Activated CD8-positive, alpha-beta memory T cell treated with anti-CD3 and anti-CD28 coated beads, Interleukin-2, amount 50 U/mL, for 4 hours (primary cell): Measurements from ENCODE around the gene RBM3.
A peak's percentile ranks its signal among the peaks of the same experiment; 100 is the strongest.

Source experiments
- DNase-seq: peaks from one replicate; pipeline ENCODE4 v3.0.0-alpha.2; 2020

The RBM3 gene

DNA sequence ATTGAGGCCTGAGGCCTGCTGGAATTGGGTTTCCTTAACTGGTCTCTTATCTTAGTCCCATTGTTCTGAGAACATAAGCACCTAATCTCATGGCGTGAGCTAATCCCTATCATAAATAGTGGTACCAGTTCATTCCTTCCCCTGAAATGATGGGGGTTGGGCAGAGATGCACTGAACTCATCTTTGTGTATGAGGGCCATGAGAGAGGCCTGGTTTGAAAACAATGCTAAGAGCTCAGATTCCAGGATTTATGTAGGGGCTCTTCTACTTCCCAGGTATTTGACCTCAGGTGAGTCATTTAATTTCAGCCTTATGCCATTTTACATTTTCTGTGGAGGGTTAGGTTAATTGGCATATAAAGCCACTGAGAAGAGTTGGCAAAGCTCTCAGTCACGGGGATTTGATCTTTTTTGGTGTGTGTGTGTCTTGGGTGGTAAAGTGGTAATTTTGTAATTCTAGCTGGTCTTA lies 4.4 kb downstream of the RBM3 start:
- no peak for DNase-seq

DNA sequence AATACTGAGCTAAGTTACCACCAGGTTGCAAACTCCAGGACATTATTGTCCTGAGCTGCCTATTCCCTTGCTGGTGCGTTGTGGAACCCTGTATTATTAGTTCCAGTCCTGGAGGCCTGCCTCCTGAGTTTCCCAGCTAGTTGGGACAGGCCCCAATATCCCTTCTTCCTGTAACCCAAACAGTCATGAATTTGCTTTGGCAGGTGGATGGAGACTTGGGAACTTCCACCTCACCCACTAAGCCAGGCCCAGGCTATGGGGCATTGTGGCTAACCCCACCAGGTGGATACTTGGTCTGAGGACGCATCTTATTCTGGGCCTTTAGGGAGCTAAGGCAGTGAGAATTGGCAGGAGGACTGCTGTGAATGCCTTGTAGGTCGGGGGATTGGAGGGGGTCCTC lies 5.0 kb downstream of the RBM3 start:
- no peak for DNase-seq

DNA sequence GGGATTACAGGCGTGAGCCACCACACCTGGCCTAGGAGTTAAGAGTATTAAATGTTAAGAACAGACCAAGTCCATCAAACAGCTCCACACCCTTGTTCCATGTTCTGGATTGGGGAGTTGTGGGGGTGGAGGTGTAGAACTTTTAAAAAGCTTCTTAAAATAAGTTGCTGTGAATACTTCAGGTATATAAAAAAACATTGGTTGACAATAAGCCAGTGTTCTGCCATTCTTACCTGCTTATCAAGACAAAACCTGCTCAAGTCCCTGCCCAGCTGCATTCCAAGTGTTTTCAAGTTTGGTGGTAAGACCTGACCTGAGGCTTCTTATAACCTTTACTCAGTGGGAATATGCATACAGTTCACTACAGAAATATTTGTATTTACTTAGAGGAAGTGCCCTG lies 6.4 kb downstream of the RBM3 start:
- DNase-seq: no peak

GRCh38 chrX:48584698-48585097 lies 10.4 kb downstream of the RBM3 start:
- DNase-seq: no peak

DNA sequence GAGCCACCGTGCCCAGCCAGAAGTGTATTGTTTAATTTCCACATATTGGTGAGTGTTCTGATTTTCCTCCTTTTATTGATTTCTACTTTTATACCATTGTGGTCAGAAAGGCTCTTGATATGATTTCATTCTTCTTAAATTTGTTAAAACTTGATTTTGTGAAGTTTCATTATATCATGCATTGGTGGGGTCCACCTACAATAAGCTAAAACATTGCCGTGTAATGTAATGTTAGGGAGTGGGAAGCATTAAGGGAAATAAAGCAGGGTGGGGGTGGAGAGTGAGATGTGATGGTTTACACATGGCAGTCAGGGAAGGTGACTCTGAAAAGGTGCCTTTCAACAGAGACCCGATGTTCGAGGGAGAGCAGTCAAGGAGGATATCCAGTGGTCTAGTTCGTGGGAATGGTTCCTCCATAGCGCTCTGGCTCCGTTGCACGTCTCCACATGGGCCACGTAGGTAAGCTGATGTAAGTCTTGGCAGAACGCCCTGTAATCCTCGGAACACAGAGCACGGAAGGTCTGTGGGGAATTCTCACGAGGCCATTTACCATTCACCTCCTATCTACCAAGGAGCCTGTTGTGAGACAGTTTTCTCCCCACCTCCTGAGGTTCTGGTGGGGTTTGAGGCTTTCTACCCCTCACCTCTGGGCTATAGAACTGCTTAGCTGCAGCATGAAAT lies 15.3 kb downstream of the RBM3 start:
- no peak for DNase-seq

GRCh38 chrX:48590203-48591103 lies 16.2 kb downstream of the RBM3 start:
- no peak for DNase-seq

DNA sequence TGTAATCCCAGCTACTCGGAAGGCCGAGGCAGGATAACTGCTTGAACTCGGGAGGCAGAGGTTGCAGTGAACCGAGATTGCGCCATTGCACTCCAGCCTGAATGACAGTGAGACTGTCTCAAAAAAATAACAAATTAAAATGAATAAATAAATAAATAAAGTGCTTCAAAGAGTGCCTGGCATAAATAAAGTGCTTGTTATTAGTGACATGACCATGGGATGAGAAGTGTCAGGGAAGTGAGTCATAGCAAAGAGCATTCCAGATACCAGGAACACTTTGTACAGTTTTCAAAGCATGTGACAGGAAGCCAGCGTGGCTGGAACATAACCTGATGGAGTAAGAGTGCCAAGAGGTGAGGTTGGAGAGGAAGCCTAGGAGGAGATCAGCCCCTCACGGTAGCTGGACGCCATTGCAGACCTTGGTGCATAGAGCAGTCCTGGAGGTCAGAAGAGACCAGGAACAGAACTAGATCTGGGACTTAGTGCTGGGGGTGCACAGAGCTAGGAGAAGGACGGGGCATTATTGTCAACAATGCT lies 17.0 kb downstream of the RBM3 start:
- DNase-seq: no peak

- DNase-seq: no peak
Observed at GRCh38 chrX:48592971-48593370, 18.7 kb downstream of the RBM3 start.

GRCh38 chrX:48595929-48596328 lies 21.6 kb downstream of the RBM3 start:
- no peak for DNase-seq

DNA sequence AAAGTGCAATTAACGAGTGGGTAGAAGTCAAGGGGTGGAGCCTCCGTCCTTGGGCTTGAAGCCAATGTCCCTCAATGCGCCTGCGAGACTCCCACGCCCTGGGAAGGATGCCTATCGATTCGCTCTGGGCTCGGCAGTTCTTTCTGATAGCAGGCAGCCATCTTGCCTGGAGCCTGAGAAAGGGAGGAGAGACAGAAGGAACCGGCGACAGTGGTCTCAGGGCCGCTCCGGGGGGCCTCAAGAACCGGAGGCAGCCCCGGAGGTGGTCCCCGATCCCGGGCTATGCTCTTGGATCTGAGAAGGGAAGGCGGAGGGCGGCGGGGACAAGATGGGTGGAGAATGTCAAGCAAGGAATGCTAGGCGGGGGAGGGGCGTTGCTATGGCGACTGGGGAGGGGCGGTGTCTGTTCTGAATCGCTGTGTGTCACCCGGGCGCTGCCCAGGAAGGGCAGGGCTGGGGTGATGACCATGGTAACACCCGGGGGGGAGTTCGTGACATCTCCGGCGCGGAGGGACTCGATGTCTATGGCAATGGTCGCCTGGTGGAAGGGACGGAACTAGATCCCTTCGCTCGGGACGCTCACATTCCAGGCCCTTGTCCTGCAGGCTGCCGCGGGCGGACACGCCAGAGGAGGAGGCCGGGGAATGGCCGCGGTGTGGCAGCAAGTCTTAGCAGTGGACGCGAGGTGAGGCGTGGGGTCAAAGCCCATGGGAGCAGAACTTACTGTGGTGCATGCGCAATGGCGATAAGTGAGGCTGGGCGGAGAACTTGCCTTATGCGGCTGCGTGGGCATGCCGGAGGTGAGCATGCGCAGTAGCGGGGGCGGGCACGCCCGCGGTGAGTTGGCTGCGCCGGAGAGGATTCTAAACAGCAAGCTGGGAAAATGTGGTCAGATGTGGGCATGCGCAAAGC lies 23.3 kb downstream of the RBM3 start, which contains the start of gene WDR13:
Gene WDR13, plus strand, starts transcription at position 140 of the 912 bp plus-strand sequence. Its CDS starts 505 bp downstream, at position 645.
- DNase-seq: peak; percentile 88

DNA sequence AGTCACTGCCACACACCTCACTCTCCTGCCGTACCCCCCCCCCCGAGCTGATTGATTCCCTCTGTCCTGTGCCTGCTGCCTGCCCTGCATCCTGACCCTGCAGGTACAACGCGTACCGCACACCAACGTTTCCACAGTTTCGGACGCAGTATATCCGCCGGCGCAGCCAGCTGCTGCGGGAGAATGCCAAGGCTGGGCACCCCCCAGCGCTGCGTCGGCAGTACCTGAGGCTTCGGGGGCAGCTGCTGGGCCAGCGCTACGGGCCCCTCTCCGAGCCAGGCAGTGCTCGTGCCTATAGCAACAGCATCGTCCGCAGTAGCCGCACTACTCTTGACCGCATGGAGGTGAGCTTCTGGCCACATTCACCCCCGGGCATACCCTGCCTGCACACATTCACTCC lies 24.3 kb downstream of the RBM3 start:
- DNase-seq: no peak

GRCh38 chrX:48599341-48599740 lies 25.1 kb downstream of the RBM3 start:
- no peak for DNase-seq

GRCh38 chrX:48600226-48600625 lies 25.9 kb downstream of the RBM3 start:
- DNase-seq: no peak

DNA sequence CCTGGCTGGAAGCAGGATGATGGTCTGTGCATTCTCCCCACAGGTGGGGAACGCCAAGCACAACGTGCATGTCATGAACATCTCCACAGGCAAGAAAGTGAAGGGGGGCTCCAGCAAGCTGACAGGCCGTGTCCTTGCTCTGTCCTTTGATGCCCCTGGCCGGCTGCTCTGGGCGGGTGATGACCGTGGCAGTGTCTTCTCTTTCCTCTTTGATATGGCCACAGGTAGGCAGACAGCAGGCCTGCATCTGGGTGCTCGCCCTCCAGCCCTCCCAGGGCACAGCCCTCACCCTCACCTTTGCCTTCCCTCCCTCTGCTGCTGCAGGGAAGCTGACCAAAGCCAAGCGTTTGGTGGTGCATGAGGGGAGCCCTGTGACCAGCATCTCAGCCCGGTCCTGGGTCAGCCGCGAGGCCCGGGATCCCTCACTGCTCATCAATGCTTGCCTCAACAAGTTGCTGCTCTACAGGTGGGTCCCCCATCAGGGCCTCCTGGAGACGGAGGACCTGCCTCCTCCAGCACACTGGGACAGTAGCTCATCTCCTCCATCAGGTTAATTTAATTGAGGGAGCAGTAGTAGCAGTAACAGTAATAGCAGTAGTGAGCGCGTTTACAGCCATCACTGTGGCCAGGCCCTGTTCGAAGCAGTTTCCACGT lies 27.6 kb downstream of the RBM3 start:
- DNase-seq: no peak

GRCh38 chrX:48604701-48605100 lies 30.4 kb downstream of the RBM3 start:
- no peak for DNase-seq

DNA sequence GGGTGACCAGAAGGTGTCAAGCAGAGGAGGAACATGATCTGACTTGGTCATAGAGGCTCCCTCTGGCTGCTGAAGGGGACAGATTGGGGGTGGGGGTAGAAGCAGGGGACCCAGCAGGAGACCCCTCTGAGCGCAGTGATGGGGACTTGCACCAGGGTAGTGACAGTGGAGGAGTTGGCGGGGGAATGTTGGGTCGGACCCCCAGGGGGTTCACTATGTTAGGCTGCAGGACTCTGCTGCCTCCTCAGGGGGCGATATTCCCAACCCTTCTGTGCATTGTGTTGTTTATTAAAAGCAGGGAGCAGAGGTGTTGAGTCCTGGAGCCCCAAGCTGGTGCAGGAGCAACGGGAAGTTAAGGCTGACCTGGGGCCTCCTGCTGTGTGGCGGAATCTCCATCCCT lies 31.8 kb downstream of the RBM3 start:
- DNase-seq: no peak

DNA sequence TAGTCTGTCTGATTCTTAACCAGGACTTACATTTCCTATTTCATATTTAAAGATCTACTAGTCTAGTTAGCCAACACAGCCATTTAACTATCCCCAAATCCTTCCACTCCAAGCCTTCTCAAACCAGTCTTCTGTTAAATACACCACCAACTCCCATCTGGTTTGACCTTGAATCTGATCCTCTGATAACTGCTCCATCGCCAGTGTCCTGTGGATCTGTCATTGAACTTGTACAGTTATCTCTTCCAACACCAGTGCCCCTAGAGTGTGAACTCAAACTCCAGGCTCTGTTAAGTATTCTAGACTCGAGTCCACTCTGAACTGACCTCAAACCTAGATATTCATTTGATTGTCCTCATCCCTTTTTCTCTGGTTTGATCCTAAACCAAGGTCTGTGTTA lies 37.4 kb downstream of the RBM3 start:
- DNase-seq: no peak

GRCh38 chrX:48613502-48614160 lies 39.3 kb downstream of the RBM3 start:
- no peak for DNase-seq

DNA sequence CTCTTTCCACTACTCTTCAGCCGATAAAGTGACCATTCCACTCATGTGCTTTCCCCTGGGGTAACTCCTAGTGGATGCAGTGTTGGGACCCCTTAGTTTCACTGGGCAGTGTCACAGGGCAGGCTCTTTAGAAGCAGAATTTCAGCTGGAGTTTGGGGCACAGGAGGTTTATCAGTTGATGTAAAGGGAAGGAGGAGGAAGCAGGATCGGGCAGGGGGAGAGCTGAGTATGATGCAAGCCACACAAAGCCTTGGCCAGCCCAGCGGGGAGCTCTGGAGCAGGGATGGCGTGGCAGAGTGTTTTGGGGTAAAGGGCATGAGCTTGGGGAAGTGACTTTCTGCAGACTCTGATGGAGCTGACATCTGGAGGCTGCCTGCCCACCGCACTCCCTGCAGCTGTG lies 42.3 kb downstream of the RBM3 start:
- DNase-seq: no peak

- DNase-seq: no peak
Observed at GRCh38 chrX:48617542-48618340, 43.5 kb downstream of the RBM3 start.
